DMS79 treated with DMSO at 0.1 percent for 48 hours (cell line): ENCODE measurements around the gene FOXL2NB.
"Not testable (repeated sequence)": the region's sequence is repeated elsewhere in the genome, so short reads cannot be mapped to it uniquely, and the experiment has no call there.

ENCODE experiments used
- DNase-seq: peaks from one replicate; lab custom pipeline; 2025; lab: John Stamatoyannopoulos, UW

Gene FOXL2NB

GRCh38 chr3:138946663-138947494 lies at the start of gene FOXL2NB, which contains the start of gene FOXL2:
Gene FOXL2NB, plus strand, starts transcription at chr3:138947217. Its CDS starts 148 bp downstream, at chr3:138947365.
Gene FOXL2, minus strand, starts transcription at chr3:138947137. Its CDS starts 415 bp downstream, at chr3:138946722.
- DNase-seq: peak; percentile 41

GRCh38 chr3:138898301-138898700 lies 48.7 kb upstream of the FOXL2NB start:
- no peak for DNase-seq

- no peak for DNase-seq
These were observed 48.3 kb upstream of the FOXL2NB start for GRCh38 chr3:138898708-138899107.

- DNase-seq: no peak
These were observed 47.5 kb upstream of the FOXL2NB start for GRCh38 chr3:138899351-138899991.

GRCh38 chr3:138901567-138901966 lies 45.5 kb upstream of the FOXL2NB start:
- DNase-seq: no peak

GRCh38 chr3:138902171-138902570 lies 44.8 kb upstream of the FOXL2NB start:
- no peak for DNase-seq

GRCh38 chr3:138907539-138907938 lies 39.5 kb upstream of the FOXL2NB start:
- DNase-seq: no peak

DNA sequence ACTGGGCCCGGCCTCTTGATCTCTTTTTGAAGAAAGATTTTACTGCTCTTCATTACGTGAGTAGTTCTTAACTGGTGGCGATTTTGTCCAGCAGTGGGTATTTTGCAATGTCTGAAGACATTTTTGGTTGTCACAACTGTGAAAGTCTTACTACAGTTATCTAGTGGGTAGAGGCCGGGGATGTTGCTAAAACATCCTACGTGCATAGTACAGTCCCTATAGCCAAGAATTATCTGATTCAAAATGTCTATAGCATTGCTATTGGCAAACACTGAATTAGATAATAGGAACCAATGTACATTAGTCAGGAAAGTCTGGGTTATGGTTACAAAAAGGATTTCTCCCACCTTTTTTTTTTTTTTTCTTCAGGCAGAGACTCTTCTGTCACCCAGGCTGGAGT lies 38.2 kb upstream of the FOXL2NB start:
- no peak for DNase-seq

GRCh38 chr3:138909904-138910303 lies 37.1 kb upstream of the FOXL2NB start:
- no peak for DNase-seq

DNA sequence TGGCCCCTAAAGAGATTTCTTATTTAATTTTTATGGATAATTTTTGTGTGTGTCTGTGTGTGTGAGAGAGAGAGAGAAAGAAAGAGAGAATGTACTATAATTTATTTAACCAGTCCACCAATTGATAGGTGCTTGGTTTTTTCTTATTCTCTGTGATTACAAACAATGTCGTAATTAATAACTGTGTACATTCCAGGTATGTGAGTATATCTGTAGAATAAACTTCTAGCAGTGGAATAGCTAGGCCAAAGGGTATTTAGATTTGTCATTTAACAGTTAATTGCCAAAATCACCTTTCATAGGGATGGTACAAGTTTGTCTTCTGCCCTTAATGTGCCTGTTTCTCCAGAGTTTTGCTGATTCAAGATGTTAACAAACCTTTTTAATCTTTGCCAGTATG lies 35.4 kb upstream of the FOXL2NB start:
- DNase-seq: no peak

DNA sequence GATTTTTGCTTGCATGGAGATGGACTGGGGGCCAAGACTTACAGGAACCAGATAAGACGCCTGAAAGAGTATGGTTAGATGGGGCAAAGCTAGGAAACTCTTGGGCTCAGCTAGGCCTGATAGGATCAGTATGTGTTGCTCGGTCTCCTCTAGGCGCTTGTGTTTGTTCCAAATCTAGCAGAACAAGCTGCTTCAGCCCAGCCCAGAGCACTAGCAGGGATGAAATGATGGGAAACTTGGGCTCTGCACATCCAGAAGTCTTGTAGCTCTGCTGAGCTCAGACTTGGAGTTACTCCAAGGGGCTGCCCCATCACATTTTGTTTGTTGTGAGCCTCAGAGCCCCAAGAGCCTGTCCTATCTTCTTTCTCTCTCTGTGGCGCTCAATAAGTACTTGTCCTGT lies 34.8 kb upstream of the FOXL2NB start:
- no peak for DNase-seq

DNA sequence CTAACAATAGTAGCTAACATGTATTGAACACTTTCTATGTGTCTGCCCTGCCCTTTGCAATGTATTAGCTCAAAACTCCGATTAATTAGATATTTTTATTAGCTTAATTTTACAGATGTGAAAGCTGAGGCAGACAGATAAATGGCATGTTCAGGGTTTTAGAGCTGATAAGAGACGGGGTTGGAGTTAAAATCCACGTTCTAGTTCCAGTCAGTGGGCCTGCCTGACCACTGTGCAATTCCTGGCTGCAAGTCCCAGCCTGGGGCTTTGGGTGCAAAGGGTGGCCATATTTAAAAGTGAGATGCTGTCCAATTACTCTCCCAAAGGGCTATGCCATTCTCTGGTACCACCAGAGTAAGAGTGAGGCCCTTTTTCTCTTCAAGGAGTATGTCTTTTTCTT lies 33.3 kb upstream of the FOXL2NB start:
- no peak for DNase-seq

DNA sequence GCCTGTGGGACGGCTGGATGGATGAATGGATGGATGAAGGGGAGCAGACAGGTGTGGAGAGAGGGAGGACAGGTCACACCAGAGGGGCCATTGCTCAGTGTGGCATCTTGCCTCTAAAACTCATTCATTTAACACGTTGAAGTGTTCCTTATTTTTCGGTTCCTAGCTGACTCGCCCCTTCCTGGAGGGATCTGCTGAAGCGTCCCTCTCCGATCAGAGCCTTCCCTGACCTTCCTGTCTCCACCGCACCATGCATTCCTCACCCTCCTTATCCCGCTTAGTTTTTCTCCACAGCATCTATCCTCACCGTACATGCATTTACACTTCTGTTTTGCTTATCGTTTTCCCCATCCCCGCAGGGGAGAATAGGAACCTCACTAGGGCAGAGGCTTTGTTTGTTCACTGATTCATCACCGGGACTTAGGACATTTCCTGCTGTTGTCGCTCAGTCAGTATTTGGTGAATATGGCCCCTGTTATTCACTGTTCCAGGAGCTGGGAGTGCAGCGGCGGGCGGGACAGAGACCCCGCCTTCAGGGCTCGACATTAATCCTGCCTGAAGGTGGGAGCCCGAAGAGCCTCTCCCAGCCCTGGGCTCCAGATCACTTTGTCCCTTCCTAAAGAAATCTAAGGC lies 32.0 kb upstream of the FOXL2NB start:
- no peak for DNase-seq

DNA sequence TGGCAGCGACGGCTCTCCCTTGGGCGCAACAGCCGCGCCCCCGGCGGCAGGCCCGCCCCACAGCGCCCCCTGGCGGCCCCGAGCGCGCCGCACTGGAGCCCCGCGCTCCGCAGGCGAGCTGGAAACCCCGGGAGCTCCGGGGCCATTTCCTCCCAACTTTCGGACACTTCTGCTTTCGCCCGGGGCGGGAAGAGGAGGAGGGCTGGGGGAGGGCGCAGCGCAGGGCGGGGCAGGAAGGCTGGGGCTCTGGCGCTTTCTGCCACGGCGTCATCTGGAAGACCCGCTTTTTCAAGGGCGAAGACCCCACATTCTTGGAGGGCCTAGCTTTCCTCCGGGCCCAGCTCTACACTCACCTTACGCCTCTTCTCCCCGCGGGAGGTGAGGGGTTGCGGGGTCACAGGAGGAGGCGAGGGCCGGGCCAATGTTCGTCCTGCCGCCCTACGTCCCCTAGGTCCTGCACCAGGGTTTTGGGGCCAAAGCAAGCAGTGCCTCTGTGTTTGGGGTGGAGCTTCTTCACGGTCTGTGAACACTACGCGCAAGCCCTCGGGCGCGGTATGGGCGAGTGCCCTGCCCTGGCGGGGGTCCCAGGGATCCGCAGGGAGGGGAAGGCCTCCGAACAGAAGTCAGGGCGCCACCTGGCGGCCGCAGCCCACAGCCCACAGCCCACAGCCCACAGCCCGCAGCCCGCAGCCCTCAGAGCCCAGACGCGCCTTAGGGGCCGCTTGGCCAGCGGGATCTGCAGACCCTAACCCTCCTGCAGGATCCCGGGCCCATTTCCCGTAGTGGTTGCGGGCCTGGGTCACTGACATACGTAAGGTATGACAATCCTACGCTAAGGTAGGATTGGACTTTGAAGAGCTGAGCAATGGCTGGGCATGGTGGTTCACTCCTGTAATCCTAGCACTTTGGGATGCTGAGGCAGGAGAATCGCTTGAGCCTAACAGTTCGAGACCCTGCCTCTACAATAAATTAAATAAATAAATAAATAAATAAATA lies 31.2 kb upstream of the FOXL2NB start:
- DNase-seq: peak; percentile 82

DNA sequence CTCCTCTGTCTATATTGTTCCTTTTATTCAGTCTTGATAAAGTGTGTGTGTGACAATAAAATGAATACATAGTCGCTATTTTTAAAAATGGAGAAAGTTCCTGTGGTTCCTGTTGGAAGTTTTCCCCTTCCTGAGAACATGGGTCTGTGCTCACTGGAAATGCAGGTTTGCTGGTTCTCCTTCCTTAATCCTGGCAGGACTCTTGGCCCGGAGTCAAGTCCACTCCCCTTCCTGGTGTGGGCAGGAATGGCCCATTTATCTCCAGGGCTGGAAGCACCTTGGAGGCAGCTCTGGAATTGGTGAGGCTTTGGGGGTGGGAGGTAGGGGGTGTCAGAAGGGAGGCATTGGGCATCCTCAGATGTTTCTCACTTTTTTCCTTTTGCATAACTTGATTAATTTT lies 30.2 kb upstream of the FOXL2NB start:
- DNase-seq: peak; percentile 8

GRCh38 chr3:138919325-138919724 lies 27.7 kb upstream of the FOXL2NB start:
- no peak for DNase-seq

GRCh38 chr3:138921316-138922292 lies 25.4 kb upstream of the FOXL2NB start:
- no peak for DNase-seq

DNA sequence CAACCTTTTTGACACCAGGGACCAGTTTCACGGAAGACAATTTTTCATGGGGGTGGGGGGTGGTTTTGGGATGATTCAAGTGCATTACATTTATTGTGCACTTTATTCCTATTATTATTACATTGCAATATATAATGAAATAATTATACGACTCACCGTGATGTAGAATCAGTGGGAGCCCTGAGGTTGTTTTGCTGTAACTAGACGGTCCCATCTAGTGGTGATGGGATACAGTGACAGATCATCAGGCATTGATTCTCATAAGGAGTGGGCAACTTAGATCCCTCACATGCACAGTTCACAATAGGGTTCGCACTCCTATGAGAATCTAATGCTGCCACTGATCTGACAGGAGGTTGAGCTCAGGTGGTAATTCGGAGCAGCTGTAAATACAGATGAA lies 24.6 kb upstream of the FOXL2NB start:
- not testable (repeated sequence) for DNase-seq

- DNase-seq: peak; percentile 81
These were observed 23.5 kb upstream of the FOXL2NB start for GRCh38 chr3:138923531-138923994.

DNA sequence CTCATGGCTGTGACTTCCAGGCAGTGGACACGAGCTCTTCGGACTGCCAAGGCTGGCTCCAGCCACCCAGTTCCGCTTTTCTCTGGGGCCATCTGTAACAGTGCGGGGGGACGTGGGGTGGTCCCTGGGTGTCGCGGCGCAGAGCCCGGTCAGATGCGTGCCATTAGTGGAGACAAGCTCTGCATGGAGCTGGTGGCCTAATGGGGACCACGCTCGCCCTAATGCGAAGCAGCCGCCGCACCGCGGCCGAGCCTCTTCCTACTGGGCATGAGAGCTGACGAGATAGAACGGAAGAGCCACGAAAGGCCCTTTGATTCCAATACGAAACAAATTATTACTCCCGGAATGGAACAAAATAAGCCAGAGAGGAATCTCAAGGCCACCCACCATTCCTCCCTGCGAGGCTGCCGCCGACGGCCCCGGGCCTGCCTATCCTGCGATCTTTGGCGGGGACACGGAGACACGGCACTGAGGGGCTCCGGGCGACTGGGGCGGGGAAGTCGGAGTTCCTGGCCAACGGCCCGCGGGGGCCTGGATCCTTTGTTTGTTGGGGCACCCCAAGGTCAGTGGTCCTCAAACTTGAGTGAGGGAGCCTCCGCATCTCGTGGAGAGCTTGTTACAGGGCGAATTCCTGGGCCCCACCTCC lies 18.2 kb upstream of the FOXL2NB start:
- no peak for DNase-seq
